Measurements from ENCODE around the gene ITGB1BP1.

The ITGB1BP1 gene

DNA sequence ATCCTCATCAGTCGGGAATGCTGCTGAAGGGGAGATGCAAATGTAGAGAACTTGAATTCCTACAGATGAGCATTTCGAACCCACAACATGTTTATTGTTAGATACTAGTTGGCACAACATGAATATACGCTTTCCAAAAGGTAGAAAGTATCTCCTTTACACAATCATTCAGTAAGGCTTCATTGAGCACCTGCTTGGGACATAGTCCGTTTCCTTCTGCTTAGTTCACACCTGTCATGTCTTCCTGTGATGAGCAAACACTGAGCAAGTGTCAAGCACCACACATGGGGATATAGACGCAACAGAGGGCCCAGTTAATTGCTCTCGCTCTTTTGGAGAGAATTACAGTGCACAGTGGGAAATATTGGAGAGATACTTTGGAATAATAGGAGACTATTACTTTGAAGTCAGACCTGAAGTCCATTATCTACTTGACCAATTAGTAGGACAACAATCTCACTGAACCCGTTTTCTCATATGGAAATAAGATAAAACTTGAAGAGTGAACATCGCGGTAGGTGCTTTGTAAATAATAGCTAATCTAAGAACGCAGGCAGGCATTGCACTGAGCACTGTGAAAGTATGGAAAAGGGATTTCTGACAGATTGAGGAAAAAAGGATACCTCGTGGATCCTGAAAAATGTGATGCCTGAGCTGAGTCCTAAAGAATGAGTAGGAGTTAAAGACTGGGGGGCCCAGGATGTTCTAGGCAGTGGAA lies 1.3 kb upstream of the ITGB1BP1 start:
- DNase-seq = no peak

- DNase-seq = peak; percentile 41
Measured at GRCh38 chr2:9423922-9424272, 569 bp upstream of the ITGB1BP1 start.

DNA sequence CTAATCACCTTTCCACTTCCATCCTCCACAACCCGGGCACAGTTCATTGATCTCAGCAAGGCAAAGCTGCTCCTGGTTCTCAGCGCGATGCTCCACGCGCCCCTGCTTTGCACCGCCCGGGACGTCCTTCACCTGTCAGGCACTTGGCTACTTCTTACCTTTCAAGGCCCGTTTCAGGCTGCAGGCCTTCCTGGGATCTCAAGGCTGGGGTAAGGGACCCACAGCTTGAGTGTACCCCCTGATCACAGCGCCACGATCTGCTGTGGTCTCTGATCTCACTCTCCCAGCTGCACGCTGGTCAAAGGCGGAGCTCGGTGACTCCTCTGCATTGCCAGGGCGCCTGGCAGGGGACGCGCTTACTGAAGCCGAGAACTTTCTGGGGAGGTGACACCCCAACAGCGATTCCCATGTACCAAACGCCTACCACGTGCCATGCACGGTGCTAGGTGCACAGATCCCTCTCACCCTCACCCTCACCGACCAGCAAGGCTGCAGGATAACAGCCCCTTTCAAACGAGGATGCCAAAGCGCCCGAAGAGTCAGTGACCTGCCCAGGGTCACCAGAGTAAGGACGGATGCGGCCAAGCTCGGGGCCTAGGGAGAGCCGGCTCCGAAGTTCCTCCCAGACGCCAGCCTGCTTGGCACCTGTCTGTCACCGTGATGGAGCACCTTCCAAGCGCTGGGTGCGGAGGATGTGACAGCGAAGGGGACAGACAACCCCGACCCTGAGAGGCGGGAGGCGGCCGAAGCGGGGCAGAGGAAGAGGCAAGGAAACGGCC lies 818 bp downstream of the ITGB1BP1 start:
- peak; percentile 75 for DNase-seq

DNA sequence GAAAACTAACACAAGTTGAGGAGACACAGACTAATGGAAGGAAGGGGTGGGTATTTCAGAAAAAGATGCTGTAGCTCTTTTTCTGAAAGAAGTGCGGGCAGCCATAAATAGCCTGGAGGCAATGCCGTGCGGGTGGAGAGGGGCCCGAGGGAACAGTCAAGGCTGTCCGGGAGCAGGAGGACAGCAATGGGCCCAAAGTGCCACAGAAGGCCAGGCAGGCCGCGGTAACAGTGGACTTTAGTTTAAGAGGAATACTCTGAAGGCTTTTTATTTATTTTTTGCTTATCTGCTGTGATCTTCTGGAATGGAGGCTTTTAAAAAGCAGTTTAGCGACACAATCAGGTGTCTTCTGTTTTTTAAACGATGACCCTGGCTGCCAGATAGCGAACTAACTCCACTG lies 2.8 kb downstream of the ITGB1BP1 start:
- DNase-seq = no peak

DNA sequence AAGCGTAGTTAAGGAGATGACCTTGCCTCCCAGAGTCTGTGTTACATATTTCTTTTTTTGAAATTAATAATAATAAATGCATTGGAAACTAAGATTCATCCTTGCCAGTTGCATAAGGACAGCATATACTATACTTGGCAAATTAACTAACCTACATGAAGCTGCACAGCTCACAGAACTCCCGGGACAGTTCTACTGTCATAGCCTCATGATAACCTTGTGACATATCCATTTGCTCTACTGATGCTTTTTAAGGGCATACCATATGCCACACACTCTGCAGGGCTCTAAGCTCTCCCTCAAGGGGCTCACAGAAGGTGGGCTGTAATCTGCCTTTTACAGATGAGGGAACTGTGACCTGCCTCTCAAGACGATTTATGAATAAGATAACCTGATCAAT lies 3.8 kb downstream of the ITGB1BP1 start:
- DNase-seq = no peak

GRCh38 chr2:9418746-9419145 lies 4.6 kb downstream of the ITGB1BP1 start:
- no peak for DNase-seq

DNA sequence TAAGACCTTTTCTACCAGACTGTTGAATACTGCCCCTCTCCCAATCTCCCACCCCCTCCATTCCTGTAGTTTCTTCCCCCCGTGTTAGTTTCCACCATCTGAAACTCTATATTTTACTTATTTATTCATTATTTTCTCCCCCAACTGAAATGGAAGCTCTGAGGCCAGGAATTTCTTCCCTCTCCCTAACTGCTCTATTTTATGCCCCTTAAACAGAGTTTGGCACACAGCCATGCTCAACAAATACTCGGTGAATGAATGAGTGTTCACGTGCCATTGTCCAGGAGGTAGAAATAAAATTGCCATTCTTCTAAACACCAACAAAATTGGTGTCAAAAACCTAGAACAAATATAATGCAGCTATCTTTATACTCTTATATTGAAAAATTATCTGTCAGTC lies 5.6 kb downstream of the ITGB1BP1 start:
- DNase-seq = no peak

DNA sequence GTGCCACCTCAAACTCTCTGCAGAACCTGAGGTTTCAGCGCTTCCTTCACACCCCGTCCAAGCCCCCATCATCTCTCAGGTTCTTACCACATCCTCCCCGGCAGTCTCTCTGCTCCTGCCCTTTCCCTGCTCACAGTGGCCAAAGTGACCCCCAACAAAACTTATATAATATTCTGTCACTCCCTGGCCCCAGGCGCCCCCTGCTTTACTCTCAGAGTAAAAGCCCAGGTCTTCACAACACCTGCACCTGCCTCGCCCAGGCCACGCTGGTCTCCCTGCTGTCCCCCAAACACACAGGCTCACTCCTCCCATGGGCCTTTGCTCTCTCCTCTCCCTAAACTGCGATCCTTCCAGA lies 6.4 kb downstream of the ITGB1BP1 start:
- DNase-seq = no peak

- DNase-seq = no peak
Measured at GRCh38 chr2:9416267-9416961, 6.9 kb downstream of the ITGB1BP1 start.

- DNase-seq = no peak
Measured at GRCh38 chr2:9415516-9416169, 7.7 kb downstream of the ITGB1BP1 start.

GRCh38 chr2:9412781-9413180 lies 10.5 kb downstream of the ITGB1BP1 start:
- no peak for DNase-seq

DNA sequence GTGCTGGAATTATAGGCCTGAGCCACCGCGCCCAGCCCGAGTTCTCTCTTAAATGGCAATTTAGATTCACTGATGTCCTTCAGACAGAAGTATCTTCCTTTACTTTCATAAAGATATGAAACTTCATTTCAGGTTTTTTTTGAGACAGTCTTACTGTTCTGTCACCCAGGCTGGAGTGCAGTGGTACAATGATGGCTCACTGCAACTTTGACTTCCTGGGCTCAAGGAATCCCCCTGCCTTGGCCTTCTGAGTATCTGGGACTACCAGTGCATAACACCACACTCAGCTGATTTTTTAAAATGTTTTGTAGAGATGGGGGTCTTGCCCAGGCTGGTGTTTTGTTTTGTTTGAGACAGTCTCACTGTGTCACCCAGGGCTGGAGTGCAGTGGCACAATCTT lies 13.2 kb downstream of the ITGB1BP1 start:
- no peak for DNase-seq

DNA sequence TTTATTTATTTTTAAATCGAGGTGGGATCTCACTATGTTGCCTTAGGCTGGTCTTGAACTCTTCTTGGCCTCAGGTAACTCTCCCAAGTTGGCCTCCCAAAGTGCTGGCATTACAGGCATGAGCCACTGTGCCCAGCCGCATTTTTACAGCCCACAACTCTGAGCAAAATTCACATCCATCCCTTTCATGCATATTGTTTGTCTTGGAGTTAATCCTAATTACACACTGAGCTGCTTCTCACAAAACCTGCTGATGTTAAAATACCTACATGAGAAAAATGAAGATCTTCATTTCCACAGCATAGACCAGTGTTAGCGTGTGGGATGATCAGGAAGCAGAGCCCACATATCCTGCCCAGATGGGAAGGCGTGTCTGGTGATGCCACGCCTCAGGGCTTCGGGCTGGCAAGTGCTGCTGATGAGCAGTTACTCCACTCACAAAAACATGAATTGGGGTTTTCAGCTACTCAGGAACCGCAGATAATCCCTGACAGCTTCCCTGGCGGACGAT lies 14.6 kb downstream of the ITGB1BP1 start:
- no peak for DNase-seq

DNA sequence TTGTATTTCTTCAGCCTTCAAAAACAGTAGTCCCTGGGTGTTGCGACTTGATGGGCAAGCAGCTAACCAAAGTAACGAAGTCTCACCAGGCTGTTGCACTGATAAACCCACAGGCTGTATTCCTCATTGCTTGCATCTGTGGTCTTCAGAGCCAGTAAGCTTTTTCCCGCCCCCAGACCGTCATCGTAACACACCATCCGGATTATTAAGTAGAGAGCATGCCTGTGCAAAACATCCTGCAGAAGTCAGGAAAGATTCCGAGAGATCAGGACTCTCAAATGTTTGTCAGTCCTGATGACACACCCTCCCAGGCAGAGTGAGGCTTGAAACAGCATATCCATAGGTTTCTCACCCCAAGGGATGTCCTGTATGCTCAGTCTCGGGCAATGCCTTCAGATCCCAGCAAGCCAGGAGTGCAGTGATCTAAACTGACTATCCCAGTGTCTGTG lies 15.9 kb downstream of the ITGB1BP1 start:
- no peak for DNase-seq

DNA sequence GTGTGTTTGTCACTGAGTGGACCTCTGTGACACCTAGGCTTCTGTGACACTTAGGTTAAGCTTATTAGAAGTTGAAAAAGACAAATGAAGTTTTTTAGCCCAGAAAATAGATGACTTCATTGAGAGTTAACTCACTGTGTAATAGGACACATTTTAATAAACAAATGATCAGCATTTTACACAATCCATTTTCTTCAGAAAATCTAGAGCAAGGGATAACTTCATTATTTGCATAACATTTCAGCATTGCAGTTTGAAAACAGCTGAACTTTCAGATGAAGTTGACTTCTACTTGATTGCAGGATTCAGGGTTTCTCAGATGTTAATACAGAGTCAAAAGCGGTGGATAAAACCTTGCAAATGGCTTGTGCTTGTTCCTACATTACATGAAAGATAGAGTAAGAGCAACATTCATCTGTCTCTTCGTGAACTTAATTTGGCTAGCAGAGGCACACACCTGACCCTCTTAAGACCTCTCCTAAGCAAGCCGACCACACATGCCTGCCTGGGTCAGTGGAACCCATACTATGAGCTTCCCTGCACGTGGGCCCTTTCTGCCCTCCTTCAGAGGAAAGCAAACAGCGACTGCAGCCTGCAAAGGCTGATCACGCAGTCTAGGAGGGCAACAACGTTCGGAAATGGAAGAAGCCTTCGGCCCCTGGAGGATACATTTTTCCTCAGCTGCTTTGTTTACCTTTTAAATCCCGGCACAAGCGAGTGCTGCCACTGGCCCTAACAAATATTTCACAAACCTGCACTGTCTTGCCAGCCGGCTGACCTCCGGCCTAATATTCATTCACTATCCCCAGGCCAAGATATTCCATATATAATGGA lies 16.6 kb downstream of the ITGB1BP1 start:
- DNase-seq = no peak

DNA sequence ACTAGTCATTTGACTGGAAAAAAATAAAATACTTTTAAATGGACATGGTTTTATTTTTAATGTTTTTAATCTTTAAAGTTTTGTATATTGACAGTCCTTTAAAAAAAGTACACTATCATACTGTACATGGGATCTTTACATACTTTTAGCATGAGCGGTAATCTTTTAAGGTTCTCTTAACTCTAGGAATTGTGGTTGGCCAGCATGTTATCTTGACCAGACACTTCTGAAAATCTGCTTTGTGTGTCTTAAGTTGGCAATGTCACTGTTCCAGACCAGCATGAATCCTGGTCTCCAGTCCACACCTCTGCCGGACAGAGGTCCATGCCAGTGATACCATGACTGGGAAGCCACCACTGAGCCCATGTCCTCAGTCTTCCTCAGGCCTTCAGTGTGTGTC lies 17.7 kb downstream of the ITGB1BP1 start:
- no peak for DNase-seq

DNA sequence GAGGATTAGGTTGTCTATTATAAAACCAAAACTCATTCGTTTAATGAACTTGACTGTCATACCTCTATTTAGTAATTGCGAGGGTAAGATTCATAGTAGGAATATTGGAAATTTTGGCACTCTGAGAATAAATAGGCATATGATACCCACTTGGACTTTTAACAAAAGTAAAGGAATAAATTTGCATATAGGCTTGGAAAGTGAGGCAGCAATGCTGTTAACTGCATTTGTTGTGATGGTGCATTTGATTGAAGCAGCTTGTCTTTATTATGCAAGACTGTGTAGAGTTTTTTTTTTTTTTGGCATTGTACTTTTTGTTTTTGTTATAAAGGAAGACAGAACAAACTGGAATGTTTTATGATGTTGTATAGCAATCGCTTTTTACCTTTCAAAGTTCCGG lies 18.9 kb downstream of the ITGB1BP1 start:
- no peak for DNase-seq

GRCh38 chr2:9403924-9404323 lies 19.4 kb downstream of the ITGB1BP1 start:
- no peak for DNase-seq

- no peak for DNase-seq
Measured at GRCh38 chr2:9401646-9402371, 21.5 kb downstream of the ITGB1BP1 start.

- no peak for DNase-seq
Measured at GRCh38 chr2:9401059-9401547, 22.2 kb downstream of the ITGB1BP1 start.

DNA sequence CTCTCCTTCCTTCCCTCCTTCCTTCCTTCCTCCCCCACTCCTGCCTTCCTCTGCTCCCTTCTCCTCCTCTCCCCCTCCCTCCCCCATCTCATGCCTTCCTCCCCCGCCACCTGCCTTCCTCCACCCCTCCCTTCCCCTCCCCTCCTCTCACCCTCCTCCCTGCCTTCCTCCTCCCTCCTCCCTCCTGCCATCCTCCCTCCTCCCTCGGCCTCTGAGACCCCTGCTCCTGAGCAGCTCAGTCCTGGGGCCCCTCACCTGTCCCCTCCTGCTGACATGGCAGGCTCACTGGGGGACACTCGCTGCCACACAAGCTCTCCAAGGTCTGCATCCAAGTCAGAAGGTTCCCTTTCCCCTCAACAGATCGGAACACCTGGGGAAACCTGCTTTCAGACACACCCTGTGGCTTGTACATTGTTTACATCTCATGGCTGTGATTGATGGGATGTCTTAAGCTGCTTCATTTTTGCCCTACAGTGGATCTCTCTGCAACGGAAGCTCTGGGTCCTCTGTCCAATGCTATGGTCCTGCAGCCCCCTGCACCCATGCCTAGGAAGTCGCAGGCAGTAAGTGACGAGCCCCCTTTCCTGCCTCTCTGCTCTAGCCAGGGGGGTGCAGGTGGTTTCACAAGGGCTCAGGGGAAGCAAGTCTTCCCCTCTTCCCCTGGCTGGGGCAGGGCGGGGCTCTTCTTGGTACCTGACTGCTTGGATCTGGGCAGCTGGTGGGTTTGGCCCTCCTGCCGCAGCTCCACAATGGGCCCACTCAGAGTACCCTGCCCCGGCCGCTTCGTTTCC lies 22.9 kb downstream of the ITGB1BP1 start:
- DNase-seq = no peak
